GM12865 (cell line): Measurements from ENCODE around the gene MDFIC.
A peak's percentile ranks its signal among the peaks of the same experiment; 100 is the strongest.

Source experiments
- DNase-seq: peaks from one replicate; pipeline ENCODE4 v3.0.0; 2010; ENCODE audit warnings: low read depth
- H3K4me3 ChIP-seq: 2 replicates; pipeline ENCODE4 v1.5.1; 2011; ENCODE audit warnings: mild to moderate bottlenecking, low read depth, low read length, control low read depth
- TF ChIP-seq, protein P1 (sequence below): IDR thresholded peaks from 2 replicates; pipeline ENCODE4 v1.5.1; 2011; ENCODE audit warnings: low read length, control low read depth, low read depth, inconsistent platforms; ENCODE audit not compliant: insufficient read depth; ENCODE audit errors: missing control alignments

MDFIC gene

GRCh38 chr7:115032715-115033703, 111.1 kb downstream of the MDFIC start:
- TF ChIP-seq, protein P1, sequence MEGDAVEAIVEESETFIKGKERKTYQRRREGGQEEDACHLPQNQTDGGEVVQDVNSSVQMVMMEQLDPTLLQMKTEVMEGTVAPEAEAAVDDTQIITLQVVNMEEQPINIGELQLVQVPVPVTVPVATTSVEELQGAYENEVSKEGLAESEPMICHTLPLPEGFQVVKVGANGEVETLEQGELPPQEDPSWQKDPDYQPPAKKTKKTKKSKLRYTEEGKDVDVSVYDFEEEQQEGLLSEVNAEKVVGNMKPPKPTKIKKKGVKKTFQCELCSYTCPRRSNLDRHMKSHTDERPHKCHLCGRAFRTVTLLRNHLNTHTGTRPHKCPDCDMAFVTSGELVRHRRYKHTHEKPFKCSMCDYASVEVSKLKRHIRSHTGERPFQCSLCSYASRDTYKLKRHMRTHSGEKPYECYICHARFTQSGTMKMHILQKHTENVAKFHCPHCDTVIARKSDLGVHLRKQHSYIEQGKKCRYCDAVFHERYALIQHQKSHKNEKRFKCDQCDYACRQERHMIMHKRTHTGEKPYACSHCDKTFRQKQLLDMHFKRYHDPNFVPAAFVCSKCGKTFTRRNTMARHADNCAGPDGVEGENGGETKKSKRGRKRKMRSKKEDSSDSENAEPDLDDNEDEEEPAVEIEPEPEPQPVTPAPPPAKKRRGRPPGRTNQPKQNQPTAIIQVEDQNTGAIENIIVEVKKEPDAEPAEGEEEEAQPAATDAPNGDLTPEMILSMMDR: no peak
- H3K4me3 ChIP-seq: no peak overlapping the region
- no peak for DNase-seq

- H3K4me3 ChIP-seq: no peak overlapping the region
- TF ChIP-seq, protein P1: no peak
- no peak for DNase-seq
Observed at GRCh38 chr7:115033917-115034459, 112.1 kb downstream of the MDFIC start.

GRCh38 chr7:115034515-115034914, 112.6 kb downstream of the MDFIC start:
- TF ChIP-seq, protein P1: no peak
- no peak overlapping the region for H3K4me3 ChIP-seq
- no peak for DNase-seq

- no peak overlapping the region for H3K4me3 ChIP-seq
- TF ChIP-seq, protein P1: no peak
- peak; percentile 18 for DNase-seq
Observed at GRCh38 chr7:115037128-115037802, 115.4 kb downstream of the MDFIC start.

DNA sequence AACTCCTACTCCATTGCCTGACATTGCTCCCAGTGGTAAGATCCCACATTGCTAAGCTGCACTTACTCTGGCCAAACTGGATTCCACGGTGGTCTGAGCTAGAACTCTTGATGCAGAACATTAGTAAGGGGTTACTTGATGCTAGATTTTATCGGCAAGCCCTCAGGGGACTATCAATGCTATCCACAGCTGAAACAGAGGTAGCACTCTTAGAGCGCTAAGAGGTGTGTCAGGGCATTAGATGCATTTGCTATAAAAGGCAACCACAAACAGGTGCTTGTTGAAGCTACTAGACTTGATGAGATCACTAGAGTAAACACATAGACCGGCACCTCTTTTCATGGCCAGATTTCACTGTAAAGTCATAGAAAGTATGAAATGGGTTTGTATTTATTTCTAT, 116.3 kb downstream of the MDFIC start:
- H3K4me3 ChIP-seq: no peak overlapping the region
- TF ChIP-seq, protein P1: no peak
- DNase-seq: no peak

DNA sequence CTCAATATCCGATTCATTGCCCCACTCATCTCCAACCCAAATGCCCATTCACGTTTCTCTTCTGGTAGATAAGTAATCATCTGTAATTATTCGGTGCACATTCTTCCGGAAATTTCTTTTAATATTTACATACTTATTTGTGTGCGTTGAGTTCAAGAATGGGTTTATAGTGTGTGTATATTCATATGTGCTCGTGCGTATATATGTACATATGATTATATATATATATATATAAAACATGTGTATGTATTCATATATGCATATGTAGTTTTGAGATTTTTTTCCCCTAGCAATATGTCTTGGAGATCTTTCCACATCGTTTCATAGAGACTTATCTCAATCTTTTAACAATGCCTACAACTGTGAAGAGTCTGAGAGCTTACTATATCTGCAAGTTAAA, 118.2 kb downstream of the MDFIC start:
- TF ChIP-seq, protein P1: no peak
- DNase-seq: no peak
- H3K4me3 ChIP-seq: no peak overlapping the region
